ENCODE data around the gene ASIC2. TPM values are rescaled to one million over a fixed set of nuclear protein-coding genes. Genes with fewer than 3 reads are reported as not detected.

Gene ASIC2
- total and polyA plus RNA-seq, 2 donors from 2014 or later: 0.60 to 2.9 TPM

DNA sequence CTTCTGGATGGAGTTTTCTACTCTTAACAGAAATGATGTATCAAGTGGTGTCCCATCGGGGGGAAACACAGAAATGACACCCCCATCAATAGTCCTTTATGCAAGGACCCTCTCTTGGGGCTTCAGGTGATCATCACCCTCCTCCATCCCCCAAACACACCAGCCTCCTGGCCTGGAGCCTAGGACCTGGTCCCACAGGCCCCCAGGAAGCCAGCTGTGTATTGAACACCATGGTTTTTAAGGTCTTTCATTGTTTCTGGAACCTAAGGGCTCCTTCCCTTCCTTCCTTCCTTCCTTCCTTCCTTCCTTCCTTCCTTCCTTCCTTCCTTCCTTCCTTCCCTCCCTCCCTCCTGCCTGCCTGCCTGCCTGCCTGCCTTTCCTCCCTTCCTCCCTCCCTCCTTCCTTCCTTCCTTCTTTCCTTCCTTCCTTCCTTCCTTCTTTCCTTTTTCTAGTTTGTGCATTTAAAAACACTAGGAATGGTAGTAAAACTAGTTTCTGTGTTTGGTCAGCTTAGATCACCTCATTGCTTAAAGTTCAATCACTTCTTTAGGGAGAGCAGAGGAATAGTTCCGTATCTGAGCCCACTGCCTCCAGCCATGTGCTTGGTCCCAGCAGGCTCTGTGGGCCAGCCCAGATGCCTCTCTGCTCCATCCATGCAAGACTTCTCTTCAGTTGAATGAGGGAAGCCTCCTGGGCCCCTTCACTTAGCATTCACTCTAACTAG lies 23.6 kb downstream of the ASIC2 start:
- no peak for DNase-seq
- intact Hi-C loops (cut with DNase I): no loop called here
- no peaks in the 10 kb centered on the region for H3K4me1 ChIP-seq (ENCODE audit: control insufficient read depth in 2 of 3, insufficient read depth in 2 of 3, low read depth in 1 of 3, low read length in 3 of 3)
- H3K9ac ChIP-seq (ENCODE audit: low read length in 3 of 3): no peak overlapping the region
- no peaks in the 10 kb centered on the region for H3K36me3 ChIP-seq (ENCODE audit: control insufficient read depth in 2 of 3, insufficient read depth in 3 of 3, low read length in 3 of 3)
- H3K27me3 ChIP-seq (ENCODE audit: control insufficient read depth, insufficient read depth, low read length): no peaks in the 10 kb centered on the region
- H3K4me3 ChIP-seq (ENCODE audit: low read length in 3 of 3): no peak overlapping the region
- no peaks in the 10 kb centered on the region for H3K9me3 ChIP-seq (ENCODE audit: control insufficient read depth in 2 of 3, insufficient read depth in 1 of 3, low read length in 3 of 3)
- no peak for FAIRE-seq
- TF ChIP-seq, protein P1, sequence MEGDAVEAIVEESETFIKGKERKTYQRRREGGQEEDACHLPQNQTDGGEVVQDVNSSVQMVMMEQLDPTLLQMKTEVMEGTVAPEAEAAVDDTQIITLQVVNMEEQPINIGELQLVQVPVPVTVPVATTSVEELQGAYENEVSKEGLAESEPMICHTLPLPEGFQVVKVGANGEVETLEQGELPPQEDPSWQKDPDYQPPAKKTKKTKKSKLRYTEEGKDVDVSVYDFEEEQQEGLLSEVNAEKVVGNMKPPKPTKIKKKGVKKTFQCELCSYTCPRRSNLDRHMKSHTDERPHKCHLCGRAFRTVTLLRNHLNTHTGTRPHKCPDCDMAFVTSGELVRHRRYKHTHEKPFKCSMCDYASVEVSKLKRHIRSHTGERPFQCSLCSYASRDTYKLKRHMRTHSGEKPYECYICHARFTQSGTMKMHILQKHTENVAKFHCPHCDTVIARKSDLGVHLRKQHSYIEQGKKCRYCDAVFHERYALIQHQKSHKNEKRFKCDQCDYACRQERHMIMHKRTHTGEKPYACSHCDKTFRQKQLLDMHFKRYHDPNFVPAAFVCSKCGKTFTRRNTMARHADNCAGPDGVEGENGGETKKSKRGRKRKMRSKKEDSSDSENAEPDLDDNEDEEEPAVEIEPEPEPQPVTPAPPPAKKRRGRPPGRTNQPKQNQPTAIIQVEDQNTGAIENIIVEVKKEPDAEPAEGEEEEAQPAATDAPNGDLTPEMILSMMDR (IDR thresholded peaks at IDR 0.05; ENCODE audit: borderline replicate concordance, extremely low read depth, insufficient read depth): no peak
- H3K27ac ChIP-seq (ENCODE audit: low read depth in 2 of 2, low read length in 2 of 2): no peak overlapping the region

DNA sequence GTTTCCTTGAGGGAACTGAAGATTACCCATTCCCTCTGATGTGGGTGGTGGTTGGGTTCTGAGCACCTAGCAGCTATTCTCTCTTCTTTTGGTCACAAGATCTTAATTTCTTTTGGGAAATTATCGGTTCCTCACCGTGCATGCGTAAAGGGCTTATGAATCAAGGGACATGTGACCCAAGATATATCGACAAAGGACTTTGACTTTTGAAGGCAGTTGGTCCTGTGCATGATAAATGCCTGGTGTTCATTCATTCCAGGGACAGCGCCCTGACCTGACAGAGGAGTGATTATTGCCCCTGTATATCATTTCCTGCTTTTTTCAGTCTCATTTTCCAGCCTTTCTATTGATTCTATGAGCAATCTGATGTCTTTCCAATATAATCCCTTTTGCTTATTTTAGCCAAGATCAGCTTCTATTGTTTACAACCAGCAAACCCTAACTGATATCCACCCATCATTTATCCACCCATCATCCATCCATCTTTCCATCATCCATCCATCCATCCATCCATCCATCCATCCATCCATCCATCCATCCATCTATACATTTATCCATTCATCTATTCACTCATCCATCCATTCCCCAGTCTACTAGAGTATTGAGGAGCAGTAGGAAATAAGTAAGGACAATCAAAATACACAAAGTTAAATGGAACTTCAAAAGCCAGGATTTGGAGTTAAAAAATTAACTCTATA lies 25.1 kb downstream of the ASIC2 start:
- H3K4me3 ChIP-seq (ENCODE audit: low read length in 3 of 3): no peak overlapping the region
- H3K27ac ChIP-seq (ENCODE audit: low read depth in 2 of 2, low read length in 2 of 2): no peak overlapping the region
- FAIRE-seq (no peak), DNase-seq (no peak)
- H3K36me3 ChIP-seq (ENCODE audit: control insufficient read depth in 2 of 3, insufficient read depth in 3 of 3, low read length in 3 of 3): no peaks in the 10 kb centered on the region
- TF ChIP-seq, protein P1 (IDR thresholded peaks at IDR 0.05; ENCODE audit: borderline replicate concordance, extremely low read depth, insufficient read depth): no peak
- H3K27me3 ChIP-seq (ENCODE audit: control insufficient read depth, insufficient read depth, low read length): no peaks in the 10 kb centered on the region
- H3K9ac ChIP-seq (ENCODE audit: low read length in 3 of 3): no peak overlapping the region
- H3K9me3 ChIP-seq (ENCODE audit: control insufficient read depth in 2 of 3, insufficient read depth in 1 of 3, low read length in 3 of 3): no peaks in the 10 kb centered on the region
- intact Hi-C loops (cut with DNase I): no loop called here
- no peaks in the 10 kb centered on the region for H3K4me1 ChIP-seq (ENCODE audit: control insufficient read depth in 2 of 3, insufficient read depth in 2 of 3, low read depth in 1 of 3, low read length in 3 of 3)

DNA sequence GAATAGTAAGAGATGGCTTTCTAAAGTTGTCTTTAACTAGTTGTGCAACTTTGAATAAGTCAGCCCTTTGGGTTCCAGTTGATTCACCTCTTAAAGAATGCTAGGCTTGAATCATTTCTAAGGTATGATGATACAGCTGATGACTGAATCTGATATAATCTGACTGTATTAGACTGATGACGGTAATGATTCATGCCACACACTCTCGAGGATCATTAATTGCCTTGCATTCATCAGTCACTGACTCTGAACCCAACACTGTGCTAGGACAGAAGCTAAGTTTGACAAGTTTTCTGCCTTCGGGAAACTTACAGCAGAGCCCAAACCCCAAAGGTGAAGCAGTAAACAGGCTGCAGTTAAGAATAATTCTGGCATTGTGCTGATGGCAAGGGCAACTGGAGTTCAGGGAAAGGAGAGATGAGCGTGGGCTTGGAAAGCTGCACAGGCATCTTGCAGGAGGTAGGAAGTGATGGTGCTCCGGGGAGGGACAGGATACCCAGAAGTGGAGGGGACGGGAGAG lies 25.8 kb downstream of the ASIC2 start:
- intact Hi-C loops (cut with DNase I): no loop called here
- DNase-seq: no peak
- H3K9me3 ChIP-seq (ENCODE audit: control insufficient read depth in 2 of 3, insufficient read depth in 1 of 3, low read length in 3 of 3): no peaks in the 10 kb centered on the region
- no peaks in the 10 kb centered on the region for H3K36me3 ChIP-seq (ENCODE audit: control insufficient read depth in 2 of 3, insufficient read depth in 3 of 3, low read length in 3 of 3)
- no peaks in the 10 kb centered on the region for H3K4me1 ChIP-seq (ENCODE audit: control insufficient read depth in 2 of 3, insufficient read depth in 2 of 3, low read depth in 1 of 3, low read length in 3 of 3)
- no peak overlapping the region for H3K27ac ChIP-seq (ENCODE audit: low read depth in 2 of 2, low read length in 2 of 2)
- no peak overlapping the region for H3K9ac ChIP-seq (ENCODE audit: low read length in 3 of 3)
- H3K4me3 ChIP-seq (ENCODE audit: low read length in 3 of 3): no peak overlapping the region
- H3K27me3 ChIP-seq (ENCODE audit: control insufficient read depth, insufficient read depth, low read length): no peaks in the 10 kb centered on the region
- TF ChIP-seq, protein P1 (IDR thresholded peaks at IDR 0.05; ENCODE audit: borderline replicate concordance, extremely low read depth, insufficient read depth): no peak
- no peak for FAIRE-seq

Measured in kidney (tissue), 14 donors.